GM19468 (cell line): Measurements from ENCODE around the gene RITA1.
"Not testable (repeated sequence)": the region's sequence is repeated elsewhere in the genome, so short reads cannot be mapped to it uniquely, and the experiment has no call there.

Source experiments
- ATAC-seq: cut with Tn5 transposase; IDR thresholded peaks from one replicate; pipeline ENCODE4 v1.9.1; 2021; ENCODE audit warnings: mild to moderate bottlenecking, moderate library complexity, moderate number of reproducible peaks; ENCODE audit not compliant: unreplicated experiment; ENCODE audit errors: extremely low read depth

Gene RITA1

GRCh38 chr12:113185180-113186032 lies at the start of gene RITA1, which contains the start of gene DDX54:
Gene RITA1, plus strand, starts transcription at chr12:113185721. Its CDS starts 1,026 bp downstream, at chr12:113186747.
Gene DDX54, minus strand, starts transcription at chr12:113185478. Its CDS starts 27 bp downstream, at chr12:113185451.
- ATAC-seq: no peak

GRCh38 chr12:113136128-113136989 lies 49.2 kb upstream of the RITA1 start:
- no peak for ATAC-seq

- no peak for ATAC-seq
Observed at GRCh38 chr12:113136990-113137511, 48.5 kb upstream of the RITA1 start.

- no peak for ATAC-seq
Observed at GRCh38 chr12:113137861-113138783, 47.4 kb upstream of the RITA1 start.

DNA sequence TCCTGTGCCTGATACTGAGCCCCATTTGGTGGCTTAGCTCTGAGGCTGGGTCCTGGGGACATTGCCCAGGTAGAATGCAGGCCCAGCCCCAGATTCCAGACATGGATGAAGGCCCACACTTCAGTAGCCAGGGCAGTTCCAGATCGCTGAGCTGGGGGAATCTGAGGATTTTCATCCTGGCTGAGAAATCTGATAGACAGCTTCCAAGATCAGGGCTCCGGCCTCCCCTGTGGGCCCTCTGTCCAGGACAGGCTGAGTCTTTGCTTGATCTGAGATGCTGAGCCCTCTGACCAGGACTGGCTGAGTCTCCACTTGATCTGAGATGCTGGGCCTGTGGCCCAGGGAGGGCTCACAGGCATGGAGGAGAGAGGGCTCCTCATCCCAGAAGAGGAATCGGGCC lies 46.7 kb upstream of the RITA1 start:
- ATAC-seq: no peak

DNA sequence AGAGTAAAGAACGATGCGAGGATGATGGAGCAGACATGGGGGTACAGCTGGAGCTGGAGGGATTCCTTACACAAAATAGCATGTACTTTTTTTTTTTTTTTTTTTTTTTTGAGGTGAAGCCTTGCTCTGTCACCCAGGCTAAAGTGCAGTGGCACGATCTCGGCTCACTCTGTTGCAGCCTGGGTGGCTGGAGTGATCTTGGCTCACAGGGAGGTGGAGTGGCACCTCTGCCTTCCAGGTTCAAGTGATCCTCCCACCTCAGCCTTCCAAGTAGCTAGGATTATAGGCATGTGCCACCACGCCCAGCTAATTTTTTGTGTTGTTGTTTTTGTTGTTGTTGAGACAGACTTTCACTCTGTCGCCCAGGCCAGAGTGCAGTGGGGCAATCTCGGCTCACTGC lies 44.8 kb upstream of the RITA1 start:
- no peak for ATAC-seq

GRCh38 chr12:113141716-113142115 lies 43.8 kb upstream of the RITA1 start:
- not testable (repeated sequence) for ATAC-seq

- ATAC-seq: no peak
Observed at GRCh38 chr12:113142173-113142885, 43.2 kb upstream of the RITA1 start.

DNA sequence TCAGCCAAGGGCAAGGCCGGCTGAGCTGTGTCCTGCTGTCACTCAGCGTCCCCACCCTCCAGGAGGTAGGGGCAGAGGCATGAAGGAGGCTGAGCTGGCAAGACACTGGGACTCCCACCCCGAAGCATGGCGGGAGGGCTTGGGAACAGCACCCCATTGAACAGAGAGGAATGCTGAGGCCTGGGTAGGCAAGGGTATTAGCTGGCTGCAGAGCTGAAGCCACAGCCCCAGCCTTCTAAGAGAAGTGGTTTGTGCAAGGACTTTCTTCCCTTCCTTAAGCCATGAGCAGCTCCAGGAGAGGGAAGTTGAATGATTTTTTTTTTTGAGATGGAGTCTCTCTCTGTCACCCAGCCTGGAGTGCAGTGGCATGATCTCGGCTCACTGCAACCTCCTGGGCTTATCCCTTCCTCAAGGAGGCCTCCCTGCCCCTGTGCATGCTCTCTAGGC lies 42.6 kb upstream of the RITA1 start:
- no peak for ATAC-seq

DNA sequence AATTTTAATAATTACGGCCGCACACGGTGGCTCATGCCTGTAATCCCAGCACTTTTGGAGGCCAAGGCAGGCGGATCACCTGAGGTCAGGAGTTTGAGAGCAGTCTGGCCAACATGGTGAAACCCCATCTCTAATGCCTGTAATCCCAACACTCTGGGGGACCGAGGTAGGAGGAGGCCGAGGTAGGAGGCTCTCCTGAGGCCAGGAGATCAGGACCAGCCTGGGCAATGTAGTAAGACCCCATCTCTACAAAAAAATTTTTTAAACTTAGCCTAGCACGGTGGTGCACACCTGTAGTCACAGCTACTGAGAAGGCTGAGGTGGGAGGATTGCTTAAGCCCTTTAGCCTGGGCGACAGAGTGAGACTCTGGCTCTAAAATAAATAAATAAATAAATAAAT lies 41.6 kb upstream of the RITA1 start:
- ATAC-seq: no peak

- no peak for ATAC-seq
Observed at GRCh38 chr12:113144806-113145205, 40.7 kb upstream of the RITA1 start.

GRCh38 chr12:113145720-113146551 lies 39.6 kb upstream of the RITA1 start:
- no peak for ATAC-seq

GRCh38 chr12:113146999-113147398 lies 38.5 kb upstream of the RITA1 start:
- no peak for ATAC-seq

DNA sequence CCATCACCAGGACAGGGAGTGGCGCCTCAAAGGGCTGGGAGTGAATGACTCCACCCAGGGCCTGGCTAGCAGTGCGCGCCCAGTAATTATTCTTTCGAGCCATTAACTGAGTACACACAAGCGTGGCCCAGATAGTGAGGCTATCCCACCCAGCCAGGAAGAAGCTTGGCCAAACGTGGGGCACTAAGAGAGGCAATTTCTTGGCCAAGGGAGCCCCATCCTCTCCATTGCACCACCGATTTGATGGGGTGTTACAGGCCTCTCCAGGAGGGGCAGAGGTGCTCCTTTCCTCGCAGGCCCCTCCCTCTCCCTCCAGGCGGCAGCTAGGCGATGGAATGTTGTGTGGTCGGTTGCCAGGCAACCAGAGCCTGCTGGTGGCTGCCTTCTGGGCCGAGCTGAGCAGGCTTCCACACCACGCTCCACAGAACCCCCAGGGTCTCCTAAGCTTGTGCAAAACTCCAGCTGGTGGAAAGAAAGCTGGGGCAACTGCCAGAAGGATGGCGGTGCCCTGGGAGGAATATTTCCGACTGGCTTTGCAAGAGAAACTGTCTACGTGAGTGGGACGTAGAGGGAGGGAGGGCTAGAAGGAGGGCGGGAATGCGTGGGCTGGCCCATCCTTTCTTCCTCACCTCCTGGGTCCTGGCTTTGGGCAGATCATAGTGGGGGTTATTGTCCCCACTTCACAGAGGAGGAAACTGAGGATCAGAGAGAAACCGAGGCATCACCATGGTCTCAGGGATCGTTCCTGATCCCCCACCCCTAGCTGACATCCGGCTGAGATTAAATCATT lies 36.0 kb upstream of the RITA1 start, which contains the start of gene CFAP73:
CFAP73 (plus strand) TSS at position 364 of the 790 bp plus-strand sequence; CDS start at position 498, 134 bp downstream.
- ATAC-seq: no peak

GRCh38 chr12:113151655-113152054 lies 33.9 kb upstream of the RITA1 start:
- ATAC-seq: no peak

DNA sequence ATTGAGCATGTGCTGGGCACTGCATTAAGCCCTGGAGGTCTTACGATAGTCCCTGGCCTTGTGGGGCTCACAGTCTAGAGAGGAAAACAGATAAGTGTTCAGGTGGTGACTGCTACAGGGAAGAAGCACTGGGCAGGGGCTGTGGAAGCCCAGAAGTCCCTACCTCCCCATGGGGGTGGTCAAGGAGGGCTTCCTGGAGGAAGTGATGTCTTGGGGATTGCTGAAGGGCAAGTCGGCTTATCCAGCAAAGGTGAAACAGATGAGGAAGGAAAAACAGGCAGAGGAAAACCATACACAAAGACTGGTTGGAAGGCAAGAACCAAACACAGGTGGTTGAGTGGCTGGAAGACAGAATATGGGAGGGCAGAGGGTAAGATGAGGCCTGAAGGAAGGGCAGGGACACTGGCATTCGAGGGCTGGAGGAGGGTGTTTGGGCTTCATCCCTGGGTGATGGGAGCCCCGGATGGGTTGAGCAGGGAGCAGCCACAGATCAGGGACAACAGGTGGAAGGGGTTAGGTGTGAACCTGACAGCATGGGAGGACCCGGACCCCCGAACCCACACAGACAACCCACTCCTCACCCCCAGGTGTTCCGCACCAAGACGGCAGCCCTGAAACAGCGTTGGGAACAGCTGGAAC lies 33.2 kb upstream of the RITA1 start:
- ATAC-seq: no peak
